ENCODE results near the gene P2RY2. TPM values are rescaled to one million over a fixed set of nuclear protein-coding genes. Genes with fewer than 3 reads are reported as not detected.

P2RY2 gene
- total and polyA plus RNA-seq, 2 of the 8 experiments (the other 6 are each of a cell fraction or from before 2014, with no cell fraction given), result 1.0 to 1.5 TPM

GRCh38 chr11:73242251-73243092 lies 24.4 kb downstream of the P2RY2 start (continued):
- TF ChIP-seq ZNF274 (IDR thresholded peaks at IDR 0.05; ENCODE audit: borderline replicate concordance, extremely low read depth, low read length), result no peak
- no peak for TF ChIP-seq SRF (IDR thresholded peaks at IDR 0.05; ENCODE audit: low read depth, low read length)
- no peak for TF ChIP-seq SUZ12 (IDR thresholded peaks at IDR 0.05; ENCODE audit: low read length)
- TF ChIP-seq RBBP5 (IDR thresholded peaks at IDR 0.05; ENCODE audit: borderline replicate concordance, low read depth, low read length), result no peak
- TF ChIP-seq POU5F1 (IDR thresholded peaks at IDR 0.05; ENCODE audit: low read depth, low read length), result no peak
- peak; percentile 48; the same call in 1 of the 2 replicates for TF ChIP-seq TAF1 (IDR thresholded peaks at IDR 0.05; ENCODE audit: low read depth, low read length)
- no peak for TF ChIP-seq KDM5A (IDR thresholded peaks at IDR 0.05; ENCODE audit: low read length)
- 0 out of 2 replicates have a peak, but pooled peaks have one; percentile 2 for TF ChIP-seq JUND (IDR thresholded peaks at IDR 0.05; ENCODE audit: low read length)
- no peak for TF ChIP-seq NRF1 (IDR thresholded peaks at IDR 0.05; ENCODE audit: low read depth, low read length)
- TF ChIP-seq NANOG (IDR thresholded peaks at IDR 0.05; ENCODE audit: insufficient read depth, low read depth, low read length, poor library complexity, severe bottlenecking), result no peak
- TF ChIP-seq SP2 (IDR thresholded peaks at IDR 0.05; ENCODE audit: low read length), result peak; percentile 21; the same call in 1 of the 2 replicates
- no peak for TF ChIP-seq HDAC6 (IDR thresholded peaks at IDR 0.05; ENCODE audit: low read depth, low read length)
- TF ChIP-seq RNF2 (IDR thresholded peaks at IDR 0.05; ENCODE audit: borderline replicate concordance, low read depth, low read length, missing control alignments, poor library complexity, severe bottlenecking), result no peak
- TF ChIP-seq CTCF (IDR thresholded peaks at IDR 0.05; ENCODE audit: control extremely low read depth in 1 of 3, insufficient read depth in 1 of 3, low read depth in 1 of 3, low read length in 3 of 3), result peak; percentile 92 to 96 (median 93)
- TF ChIP-seq KDM1A (IDR thresholded peaks at IDR 0.05; ENCODE audit: borderline replicate concordance, low read length), result peak; percentile 71; the same call in 1 of the 2 replicates
- no peak for TF ChIP-seq MAFK (IDR thresholded peaks at IDR 0.05; ENCODE audit: low read depth, low read length)
- TF ChIP-seq EGR1 (IDR thresholded peaks at IDR 0.05; ENCODE audit: borderline replicate concordance, low read depth, low read length), result no peak
- no peak for TF ChIP-seq GTF2F1 (IDR thresholded peaks at IDR 0.05; ENCODE audit: borderline replicate concordance, low read depth, low read length)
- no peak for TF ChIP-seq SAP30 (IDR thresholded peaks at IDR 0.05; ENCODE audit: insufficient read depth, insufficient replicate concordance, low read length)
- TF ChIP-seq BCL11A (IDR thresholded peaks at IDR 0.05; ENCODE audit: low read depth in 2 of 2, low read length in 2 of 2), result no peak
- TF ChIP-seq EZH2 (IDR thresholded peaks at IDR 0.05; ENCODE audit: low read depth, low read length, severe bottlenecking), result no peak
